Hepatocyte (in vitro differentiated cells): Measurements from ENCODE around the gene CNTNAP2. TPM values are rescaled to one million over a fixed set of nuclear protein-coding genes. Genes with fewer than 3 reads are reported as not detected.

ENCODE experiments used
- DNase-seq: peaks from one replicate; pipeline ENCODE4 v3.0.0-alpha.2; 2016; ENCODE audit warnings: low spot score
- H2AFZ ChIP-seq: fragments of 200-600 bp; sonication (generic); 2 replicates; pipeline ENCODE4 v1.6.0; 2016; ENCODE audit warnings: antibody characterized with exemption, mild to moderate bottlenecking
- H3K27ac ChIP-seq: fragments of 200-600 bp; sonication (generic); 2 replicates; pipeline ENCODE4 v1.5.1; 2016; ENCODE audit warnings: mild to moderate bottlenecking
- H3K27me3 ChIP-seq: fragments of 200-600 bp; sonication (generic); 2 replicates; pipeline ENCODE4 v1.6.1; 2016
- H3K36me3 ChIP-seq: fragments of 200-600 bp; sonication (generic); replicated peaks from 2 replicates; pipeline ENCODE4 v1.5.1; 2016; ENCODE audit warnings: low read depth; ENCODE audit not compliant: insufficient read depth
- H3K4me1 ChIP-seq: fragments of 200-600 bp; sonication (generic); 2 replicates; pipeline ENCODE4 v1.5.1; 2016; ENCODE audit warnings: mild to moderate bottlenecking, moderate library complexity; ENCODE audit not compliant: insufficient read depth
- H3K4me2 ChIP-seq: fragments of 200-600 bp; sonication (generic); 2 replicates; pipeline ENCODE4 v1.6.0; 2016
- H3K4me3 ChIP-seq: fragments of 200-600 bp; sonication (generic); 2 replicates; pipeline ENCODE4 v1.5.1; 2016; ENCODE audit warnings: mild to moderate bottlenecking
- H3K79me2 ChIP-seq: fragments of 200-600 bp; sonication (generic); 2 replicates; pipeline ENCODE4 v1.6.0; 2017; ENCODE audit warnings: mild to moderate bottlenecking
- H3K9me2 ChIP-seq: fragments of 200-600 bp; sonication (generic); replicated peaks from 2 replicates; pipeline ENCODE4 v1.6.0; 2017; ENCODE audit warnings: mild to moderate bottlenecking; ENCODE audit not compliant: insufficient read depth
- H3K9me3 ChIP-seq: fragments of 200-600 bp; sonication (generic); 2 replicates; pipeline ENCODE4 v1.5.1; 2016; ENCODE audit warnings: low read depth, mild to moderate bottlenecking
- H4K20me1 ChIP-seq: fragments of 200-600 bp; sonication (generic); 2 replicates; pipeline ENCODE4 v1.6.0; 2016; ENCODE audit warnings: mild to moderate bottlenecking; ENCODE audit not compliant: insufficient read depth, poor library complexity, severe bottlenecking
- CTCF ChIP-seq: fragments of 200-600 bp; sonication (generic); IDR thresholded peaks from 2 replicates; pipeline ENCODE4 v1.5.1; 2016; ENCODE audit warnings: antibody characterized with exemption, mild to moderate bottlenecking; ENCODE audit not compliant: poor library complexity
- EZH2 ChIP-seq: fragments of 200-600 bp; sonication (generic); IDR thresholded peaks from 2 replicates; pipeline ENCODE4 v1.6.1; 2016; ENCODE audit warnings: antibody characterized with exemption, mild to moderate bottlenecking, borderline replicate concordance
- EZH2phosphoT487 ChIP-seq: fragments of 200-600 bp; sonication (generic); IDR thresholded peaks from one replicate; pipeline ENCODE4 v1.6.1; 2018; ENCODE audit warnings: antibody characterized with exemption, mild to moderate bottlenecking, low read depth, moderate library complexity; ENCODE audit not compliant: unreplicated experiment, severe bottlenecking
- WGBS: methylation state at CpG from one replicate; pipeline ENCODE4 v1.1.6; 2016; ENCODE audit warnings: low lambda C conversion rate; ENCODE audit errors: missing lambda C conversion rate; 5-methylcytosine and 5-hydroxymethylcytosine counted together
- polyA plus RNA-seq: library from polyadenylated mRNA; unstranded; fragments of >200 nt; fragmentation: Nextera tagmentation; extraction: Ambion mirVana; gene quantifications from 2 replicates; pipeline ENCODE4 v1.2.1, GENCODE V29; 2016
- total RNA-seq: library from RNA; depleted of rRNA; stranded (reverse); fragments of >200 nt; gene quantifications from 2 replicates; pipeline ENCODE4 v1.2.3, GENCODE V29; 2014

The CNTNAP2 gene
- total and polyA plus RNA-seq, 2 experiments from 2014 or later = 7.5 to 14.7 TPM

DNA sequence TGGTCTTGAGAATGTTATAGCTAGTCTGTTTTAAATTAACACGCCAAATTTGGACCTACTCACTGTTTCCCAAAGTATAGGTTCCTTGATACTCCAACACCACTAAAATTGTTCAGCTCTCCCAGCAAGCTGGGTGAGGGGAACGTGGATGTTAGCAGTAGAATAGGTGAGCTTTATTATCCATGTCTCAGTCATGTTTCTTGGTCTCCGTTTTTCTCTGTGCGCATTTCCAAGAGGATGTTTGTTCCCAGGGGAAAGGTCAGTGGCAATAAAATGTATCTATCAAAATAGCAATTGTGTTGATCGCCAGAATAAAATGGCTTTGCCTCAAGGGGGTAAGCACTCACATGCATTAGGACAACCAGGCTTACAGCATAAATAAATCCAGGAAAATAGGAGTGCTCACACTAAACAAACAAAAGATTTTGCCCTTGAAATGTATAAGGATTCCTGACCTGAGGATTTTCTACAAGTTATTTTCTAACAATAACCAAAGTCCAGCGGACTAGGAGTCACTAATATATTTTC lies 2286.9 kb downstream of the CNTNAP2 start:
- Histone ChIP-seq H3K27me3 (no peaks in the 10 kb centered on the region), H3K9me3 (no peaks in the 10 kb centered on the region), H3K9me2 (no peaks in the 10 kb centered on the region), H3K27ac (no peak overlapping the region), H2AFZ (no peak overlapping the region), H3K4me2 (no peak overlapping the region), H3K79me2 (no peaks in the 10 kb centered on the region), H3K4me1 (peaks cover 6% of the 10 kb centered on the region), H4K20me1 (no peaks in the 10 kb centered on the region), H3K4me3 (no peak overlapping the region), H3K36me3 (no peaks in the 10 kb centered on the region)
- TF ChIP-seq CTCF = no peak
- no peak for TF ChIP-seq EZH2
- no peak for TF ChIP-seq EZH2phosphoT487
- no peak for DNase-seq
- 65% methylated on average over 6 of the region's 6 CpGs for WGBS

- WGBS = 88% methylated on average over 2 of the region's 2 CpGs
- H3K9me2 ChIP-seq = no peaks in the 10 kb centered on the region
- no peak for TF ChIP-seq EZH2
- TF ChIP-seq CTCF = no peak
- TF ChIP-seq EZH2phosphoT487 = no peak
Observed at GRCh38 chr7:148408307-148408706, 2291.7 kb downstream of the CNTNAP2 start.

GRCh38 chr7:148410905-148411304 lies 2294.3 kb downstream of the CNTNAP2 start:
- no peaks in the 10 kb centered on the region for H3K9me3 ChIP-seq
- TF ChIP-seq EZH2phosphoT487 (no peak), EZH2 (no peak), CTCF (no peak)
- 93% methylated on average over 7 of the region's 7 CpGs for WGBS

More at GRCh38 chr7:148408307-148408706, 2291.7 kb downstream of the CNTNAP2 start:
- no peaks in the 10 kb centered on the region for H3K9me3 ChIP-seq
- peaks cover 6% of the 10 kb centered on the region for H3K4me1 ChIP-seq
- H3K4me3 ChIP-seq = no peak overlapping the region
- H3K27ac ChIP-seq = no peak overlapping the region
- no peaks in the 10 kb centered on the region for H3K27me3 ChIP-seq
- H3K4me2 ChIP-seq = no peak overlapping the region
- no peaks in the 10 kb centered on the region for H4K20me1 ChIP-seq
- no peaks in the 10 kb centered on the region for H3K79me2 ChIP-seq
- H3K36me3 ChIP-seq = no peaks in the 10 kb centered on the region
- DNase-seq = no peak
- no peak overlapping the region for H2AFZ ChIP-seq

DNA sequence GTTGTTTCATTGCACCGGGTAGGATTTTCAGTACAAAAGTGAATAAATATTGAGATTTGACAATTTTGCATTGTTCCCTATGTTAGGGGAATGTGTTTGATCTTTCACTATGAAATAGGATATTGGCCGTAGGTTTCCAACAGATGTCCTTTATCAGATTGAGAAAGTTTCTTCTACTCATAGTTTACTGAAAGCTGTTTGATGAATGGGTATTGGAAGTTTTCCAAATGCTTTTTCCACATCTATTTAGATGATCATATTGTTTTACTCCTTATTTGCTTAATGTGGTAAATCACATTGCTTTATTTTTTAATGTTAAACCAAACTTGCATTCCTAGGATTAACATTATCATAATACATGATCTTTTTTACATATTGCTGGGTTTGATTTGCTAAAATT lies 2296.1 kb downstream of the CNTNAP2 start:
- no peak for TF ChIP-seq EZH2
- no peak for TF ChIP-seq CTCF
- TF ChIP-seq EZH2phosphoT487 = no peak
- H3K27ac ChIP-seq = no peak overlapping the region

More at GRCh38 chr7:148410905-148411304, 2294.3 kb downstream of the CNTNAP2 start:
- no peak overlapping the region for H3K4me2 ChIP-seq
- H2AFZ ChIP-seq = no peak overlapping the region
- no peak overlapping the region for H3K27ac ChIP-seq
- H4K20me1 ChIP-seq = no peaks in the 10 kb centered on the region
- H3K36me3 ChIP-seq = no peaks in the 10 kb centered on the region
- no peaks in the 10 kb centered on the region for H3K27me3 ChIP-seq
- H3K9me2 ChIP-seq = no peaks in the 10 kb centered on the region
- H3K4me3 ChIP-seq = no peak overlapping the region
- no peaks in the 10 kb centered on the region for H3K4me1 ChIP-seq
- H3K79me2 ChIP-seq = no peaks in the 10 kb centered on the region
- no peak for DNase-seq

More for the DNA sequence above, 2296.1 kb downstream of the CNTNAP2 start:
- Histone ChIP-seq H3K4me3 (no peak overlapping the region), H3K4me1 (no peaks in the 10 kb centered on the region), H3K9me3 (no peaks in the 10 kb centered on the region), H3K79me2 (no peaks in the 10 kb centered on the region), H3K27me3 (no peaks in the 10 kb centered on the region), H4K20me1 (no peaks in the 10 kb centered on the region), H2AFZ (no peak overlapping the region), H3K4me2 (no peak overlapping the region), H3K9me2 (no peaks in the 10 kb centered on the region), H3K36me3 (no peaks in the 10 kb centered on the region)
- no peak for DNase-seq
- 77% methylated on average over 2 of the region's 2 CpGs for WGBS
